Retinal pigment epithelial cell (primary cell): ENCODE data around the gene C19orf44.
"Not testable (repeated sequence)": the region's sequence is repeated elsewhere in the genome, so short reads cannot be mapped to it uniquely, and the experiment has no call there.

Experiments used
- DNase-seq: peaks from one replicate; pipeline ENCODE4 v3.0.0-alpha.2; 2010; ENCODE audit warnings: low read depth
- H3K4me3 ChIP-seq: 2 replicates; pipeline ENCODE4 v1.5.1; 2011; ENCODE audit warnings: mild to moderate bottlenecking, low read length, control low read depth, moderate library complexity
- CTCF ChIP-seq: conservative IDR thresholded peaks from 2 replicates; pipeline ENCODE4 v1.5.1; 2011; ENCODE audit warnings: low read depth, low read length, control low read depth, inconsistent platforms

C19orf44 gene

DNA sequence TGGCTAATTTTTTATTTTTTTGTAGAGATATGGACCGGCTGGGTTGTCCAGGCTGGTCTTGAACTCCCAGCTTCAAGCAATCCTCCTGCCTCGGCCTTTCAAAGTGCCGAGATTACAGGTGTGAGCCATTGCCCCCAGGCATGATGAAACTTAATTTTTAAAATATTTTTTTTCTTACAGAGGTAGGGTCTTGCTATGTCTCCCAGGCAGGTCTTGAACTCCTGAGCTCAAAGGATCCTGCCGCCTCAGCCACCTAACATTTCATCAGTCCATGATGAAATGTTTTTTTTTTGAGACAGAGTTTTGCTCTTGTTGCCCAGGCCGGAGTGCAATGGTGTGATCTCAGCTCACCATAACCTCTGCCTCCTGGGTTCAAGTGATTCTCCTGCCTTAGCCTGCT is 12.4 kb downstream of the C19orf44 start:
- no peak for TF ChIP-seq CTCF
- no peak for DNase-seq
- no peak overlapping the region for H3K4me3 ChIP-seq

DNA sequence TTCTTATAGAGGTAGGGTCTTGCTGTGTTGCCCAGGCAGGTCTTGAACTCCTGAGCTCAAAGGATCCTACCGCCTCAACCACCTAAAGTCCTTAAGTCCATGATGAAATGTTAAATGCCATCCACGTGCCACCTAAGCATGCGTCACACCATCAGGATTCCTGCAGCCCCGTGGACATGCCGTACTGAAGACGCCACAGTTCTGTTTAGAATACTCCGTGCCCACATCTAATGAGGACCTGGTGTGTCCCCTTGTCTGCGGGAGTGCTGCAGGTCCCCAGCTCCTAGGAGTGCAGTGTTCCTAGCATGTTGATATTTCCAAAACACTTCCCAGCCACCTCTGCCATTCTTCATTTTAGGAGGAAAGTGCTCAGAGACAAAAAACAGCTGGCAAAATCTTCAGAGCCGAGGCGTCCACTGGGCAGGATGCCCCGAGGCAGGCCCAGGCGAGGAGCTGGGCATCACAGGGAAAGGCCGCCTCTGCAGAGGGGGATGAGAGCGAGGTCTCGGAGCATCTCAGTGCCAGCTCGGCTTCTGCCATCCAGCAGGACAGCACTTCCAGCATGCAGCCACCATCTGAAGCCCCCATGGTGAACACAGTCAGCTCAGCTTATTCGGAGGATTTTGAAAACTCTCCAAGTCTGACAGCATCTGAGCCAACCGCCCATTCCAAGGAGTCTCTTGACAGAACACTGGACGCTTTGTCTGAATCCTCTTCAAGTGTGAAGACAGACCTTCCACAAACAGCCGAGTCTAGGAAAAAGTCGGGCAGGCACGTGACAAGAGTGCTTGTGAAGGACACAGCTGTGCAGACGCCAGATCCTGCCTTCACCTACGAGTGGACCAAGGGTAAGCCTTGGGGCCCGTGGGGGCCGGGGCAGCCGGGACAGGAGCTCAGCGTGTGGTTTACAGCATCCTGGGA is 13.2 kb downstream of the C19orf44 start:
- no peak for TF ChIP-seq CTCF
- DNase-seq = no peak
- H3K4me3 ChIP-seq = no peak overlapping the region

DNA sequence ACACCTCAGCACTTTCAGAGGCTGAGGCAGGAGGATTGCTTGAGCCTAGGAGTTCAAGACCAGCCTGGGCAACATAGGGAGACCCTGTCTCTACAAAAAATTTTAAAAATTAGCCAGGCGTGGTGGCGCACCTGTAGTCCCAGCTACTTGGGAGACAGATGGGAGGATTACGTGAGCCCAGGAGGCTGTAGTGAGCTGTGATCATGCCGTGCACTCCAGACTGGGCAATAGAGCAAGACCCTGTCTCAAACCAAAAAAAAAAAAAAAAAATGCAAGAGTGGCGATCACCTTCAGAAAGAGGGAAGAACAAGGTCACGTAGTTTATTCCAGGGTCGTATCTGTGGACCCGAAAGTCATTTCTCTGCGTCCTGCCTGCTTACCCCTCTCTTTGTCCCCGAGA is 16.4 kb downstream of the C19orf44 start:
- not testable (repeated sequence) for DNase-seq, H3K4me3 ChIP-seq

GRCh38 chr19:16514383-16515019 is 18.3 kb downstream of the C19orf44 start:
- H3K4me3 ChIP-seq = no peak overlapping the region
- peak; percentile 10 for TF ChIP-seq CTCF
- DNase-seq = no peak

- no peak for DNase-seq
- no peak overlapping the region for H3K4me3 ChIP-seq
- TF ChIP-seq CTCF = no peak
Observed at GRCh38 chr19:16516381-16516780, 20.2 kb downstream of the C19orf44 start.

DNA sequence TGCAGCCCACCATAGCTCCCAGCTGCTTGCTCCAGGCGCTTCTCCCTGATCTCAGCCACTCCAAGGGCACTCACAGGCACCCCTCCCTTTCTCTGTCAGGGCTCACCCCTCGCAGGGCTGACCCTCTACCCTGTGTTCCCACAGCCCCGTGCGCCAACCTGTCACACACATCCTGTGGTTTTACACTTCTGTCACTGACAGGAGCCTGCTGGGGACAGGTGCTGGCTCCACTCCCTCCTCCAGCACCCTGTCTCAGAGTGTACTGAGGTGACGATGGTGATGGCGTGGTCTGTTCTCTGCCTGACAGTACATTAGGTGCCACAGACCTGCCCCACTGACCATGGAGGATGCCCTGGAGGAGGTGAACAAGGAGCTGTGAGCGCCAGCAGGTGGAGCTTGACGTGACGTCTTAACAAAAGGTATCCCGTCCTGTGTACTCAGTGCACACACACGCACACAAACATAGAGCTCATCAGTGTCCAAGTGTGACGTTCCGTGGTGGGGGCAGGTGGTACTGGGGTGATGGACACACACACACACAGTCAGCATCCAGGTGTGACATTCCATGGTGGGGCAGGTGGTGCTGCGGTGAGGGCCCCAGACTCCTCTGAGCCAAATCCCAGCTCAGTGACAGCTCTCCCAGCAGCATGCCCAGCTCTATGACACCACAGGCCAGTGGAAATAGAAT is 20.9 kb downstream of the C19orf44 start:
- no peak overlapping the region for H3K4me3 ChIP-seq
- DNase-seq = no peak
- TF ChIP-seq CTCF = no peak

DNA sequence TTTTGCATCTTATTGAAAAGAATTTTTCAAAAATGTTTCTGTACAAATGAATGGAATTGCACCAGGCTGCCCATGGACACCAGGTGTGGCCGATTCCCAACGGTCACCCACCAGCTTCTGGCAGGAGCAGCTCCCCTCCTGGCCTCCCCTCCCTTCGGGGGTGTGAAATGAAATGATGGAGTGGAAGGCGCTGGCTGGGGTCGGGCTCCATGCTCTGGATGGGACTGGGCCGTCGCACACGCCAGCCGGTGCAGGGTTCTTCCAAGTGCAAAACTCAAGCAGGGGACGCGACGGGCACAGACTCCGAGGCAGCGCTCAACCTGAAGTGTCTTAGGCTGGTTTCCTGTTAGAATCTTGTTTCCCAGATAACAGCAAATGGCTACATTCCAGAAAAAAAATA is 21.9 kb downstream of the C19orf44 start:
- DNase-seq = no peak
- H3K4me3 ChIP-seq = no peak overlapping the region
- TF ChIP-seq CTCF = no peak
